AG09309 (cell line): ENCODE measurements around the gene HILPDA.

Experiments
- DNase-seq: peaks from one replicate; pipeline ENCODE4 v3.0.0-alpha.2; 2010; ENCODE audit warnings: low read depth
- H3K4me3 ChIP-seq: 2 replicates; pipeline ENCODE4 v1.5.1; 2011; ENCODE audit warnings: mild to moderate bottlenecking, low read depth, low read length, moderate library complexity; ENCODE audit not compliant: control insufficient read depth
- TF ChIP-seq, protein P1 (sequence below): IDR thresholded peaks from 2 replicates; pipeline ENCODE4 v1.5.1; 2011; ENCODE audit warnings: mild to moderate bottlenecking, low read depth, low read length, inconsistent platforms; ENCODE audit not compliant: insufficient read depth, control insufficient read depth; ENCODE audit errors: missing control alignments

Gene HILPDA

DNA sequence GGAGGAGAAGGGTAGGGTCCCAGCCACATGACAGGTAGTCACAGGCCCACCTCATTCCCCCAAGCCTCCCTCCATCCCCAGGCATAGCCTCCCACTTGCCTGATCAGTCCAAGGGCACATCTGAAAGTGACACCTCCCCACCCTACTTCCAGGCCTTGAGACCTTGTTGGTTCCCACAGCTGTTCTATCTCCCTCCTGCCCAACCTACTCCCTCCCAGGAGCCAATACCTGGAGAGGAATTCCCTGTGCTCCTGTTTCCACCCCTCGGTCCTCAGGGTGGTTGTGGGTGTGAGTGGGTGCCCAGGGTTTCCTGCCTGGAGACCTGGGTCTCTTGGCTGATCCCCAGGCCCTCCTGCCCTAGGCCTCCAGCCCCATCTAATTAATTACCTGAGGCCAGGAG, 34.3 kb upstream of the HILPDA start:
- no peak overlapping the region for H3K4me3 ChIP-seq
- TF ChIP-seq, protein P1, sequence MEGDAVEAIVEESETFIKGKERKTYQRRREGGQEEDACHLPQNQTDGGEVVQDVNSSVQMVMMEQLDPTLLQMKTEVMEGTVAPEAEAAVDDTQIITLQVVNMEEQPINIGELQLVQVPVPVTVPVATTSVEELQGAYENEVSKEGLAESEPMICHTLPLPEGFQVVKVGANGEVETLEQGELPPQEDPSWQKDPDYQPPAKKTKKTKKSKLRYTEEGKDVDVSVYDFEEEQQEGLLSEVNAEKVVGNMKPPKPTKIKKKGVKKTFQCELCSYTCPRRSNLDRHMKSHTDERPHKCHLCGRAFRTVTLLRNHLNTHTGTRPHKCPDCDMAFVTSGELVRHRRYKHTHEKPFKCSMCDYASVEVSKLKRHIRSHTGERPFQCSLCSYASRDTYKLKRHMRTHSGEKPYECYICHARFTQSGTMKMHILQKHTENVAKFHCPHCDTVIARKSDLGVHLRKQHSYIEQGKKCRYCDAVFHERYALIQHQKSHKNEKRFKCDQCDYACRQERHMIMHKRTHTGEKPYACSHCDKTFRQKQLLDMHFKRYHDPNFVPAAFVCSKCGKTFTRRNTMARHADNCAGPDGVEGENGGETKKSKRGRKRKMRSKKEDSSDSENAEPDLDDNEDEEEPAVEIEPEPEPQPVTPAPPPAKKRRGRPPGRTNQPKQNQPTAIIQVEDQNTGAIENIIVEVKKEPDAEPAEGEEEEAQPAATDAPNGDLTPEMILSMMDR, result no peak
- DNase-seq, result no peak

DNA sequence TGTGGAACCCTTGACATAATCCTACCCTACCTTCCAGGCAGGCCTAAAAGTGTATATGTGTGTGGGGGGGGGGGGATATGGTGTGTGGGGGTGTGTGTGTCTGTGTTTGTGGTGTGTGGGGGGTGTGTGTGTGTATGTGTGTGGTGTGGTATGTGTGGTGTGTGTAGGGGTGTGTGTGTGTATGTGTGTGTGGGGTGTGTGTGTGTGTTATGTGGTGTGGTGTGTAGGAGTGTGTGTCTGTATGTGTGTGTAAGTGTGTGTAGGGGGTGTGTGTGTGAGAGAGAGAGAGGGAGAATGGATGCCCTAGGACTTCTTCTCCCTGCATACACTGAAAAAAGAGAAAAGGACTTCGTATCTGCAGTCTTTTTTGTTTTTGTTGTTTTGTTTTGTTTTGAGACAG, 33.6 kb upstream of the HILPDA start:
- H3K4me3 ChIP-seq, result no peak overlapping the region
- TF ChIP-seq, protein P1, result no peak
- no peak for DNase-seq

DNA sequence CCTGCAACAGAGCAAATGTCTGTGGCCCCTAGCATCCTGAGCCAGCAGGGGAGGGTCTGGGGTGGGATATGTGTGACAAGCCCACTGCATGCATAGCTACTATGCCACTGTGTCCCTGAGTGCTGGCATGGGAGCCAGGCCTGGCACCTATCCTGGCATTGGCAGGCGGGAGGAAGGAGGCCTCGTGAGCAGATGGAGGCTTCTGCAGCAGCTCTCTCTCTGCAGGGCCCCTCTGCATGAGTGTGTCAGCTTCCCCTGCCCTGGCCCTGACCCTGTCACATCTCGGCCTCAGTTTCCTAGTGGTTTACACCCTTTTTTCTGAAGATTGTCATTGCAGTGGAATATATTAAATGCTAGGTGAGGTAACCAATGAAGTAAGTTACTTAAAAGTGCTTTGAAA, 32.8 kb upstream of the HILPDA start:
- TF ChIP-seq, protein P1, result no peak
- no peak overlapping the region for H3K4me3 ChIP-seq
- no peak for DNase-seq

DNA sequence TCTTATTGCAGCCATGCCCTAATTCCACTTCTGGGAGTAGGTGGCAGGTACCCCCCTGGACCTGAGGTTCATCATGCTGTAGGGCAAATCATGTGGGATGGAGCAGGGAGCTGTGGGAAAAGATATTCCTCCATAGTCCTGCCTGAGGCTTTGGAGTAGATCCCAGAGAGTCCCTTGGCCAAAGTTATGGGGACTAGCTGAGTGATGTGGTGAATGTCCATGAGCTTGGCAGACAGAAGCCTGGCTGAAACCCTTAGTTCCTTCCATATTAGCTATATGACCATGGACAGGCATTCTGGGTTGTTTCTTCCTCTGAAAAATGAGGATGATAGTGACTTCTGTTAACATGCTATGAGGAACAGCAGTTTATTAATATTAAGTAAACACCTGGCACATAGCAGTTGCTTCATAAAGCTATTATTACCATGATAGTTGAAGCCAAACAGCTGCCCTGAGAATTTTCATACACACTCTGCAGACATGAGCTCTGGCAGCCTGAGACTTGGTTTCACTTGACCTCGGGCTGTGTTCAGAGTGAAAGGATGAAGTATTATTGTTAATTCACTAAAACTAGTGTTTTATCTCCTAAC, 30.9 kb upstream of the HILPDA start:
- DNase-seq, result no peak
- no peak overlapping the region for H3K4me3 ChIP-seq
- TF ChIP-seq, protein P1, result no peak

DNA sequence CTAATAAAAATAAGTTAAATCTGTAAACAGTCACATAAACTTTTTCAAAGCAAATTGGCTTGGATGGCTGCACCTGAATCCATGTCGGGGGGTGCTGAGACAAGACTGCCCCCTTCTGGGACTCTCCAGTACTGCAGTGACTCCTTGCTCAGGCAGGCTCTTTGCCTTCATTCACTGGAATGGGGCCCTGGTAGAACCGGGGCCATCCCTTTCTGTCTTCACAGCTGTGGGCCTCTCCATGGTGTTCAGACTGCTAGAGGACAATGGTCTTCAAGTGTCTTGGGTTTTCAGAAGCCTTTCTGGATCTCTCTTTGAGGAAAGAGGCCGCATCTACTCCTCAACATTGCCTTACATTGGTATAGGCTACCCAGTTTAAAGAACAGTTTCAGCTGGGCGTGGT, 29.8 kb upstream of the HILPDA start:
- DNase-seq, result no peak

DNA sequence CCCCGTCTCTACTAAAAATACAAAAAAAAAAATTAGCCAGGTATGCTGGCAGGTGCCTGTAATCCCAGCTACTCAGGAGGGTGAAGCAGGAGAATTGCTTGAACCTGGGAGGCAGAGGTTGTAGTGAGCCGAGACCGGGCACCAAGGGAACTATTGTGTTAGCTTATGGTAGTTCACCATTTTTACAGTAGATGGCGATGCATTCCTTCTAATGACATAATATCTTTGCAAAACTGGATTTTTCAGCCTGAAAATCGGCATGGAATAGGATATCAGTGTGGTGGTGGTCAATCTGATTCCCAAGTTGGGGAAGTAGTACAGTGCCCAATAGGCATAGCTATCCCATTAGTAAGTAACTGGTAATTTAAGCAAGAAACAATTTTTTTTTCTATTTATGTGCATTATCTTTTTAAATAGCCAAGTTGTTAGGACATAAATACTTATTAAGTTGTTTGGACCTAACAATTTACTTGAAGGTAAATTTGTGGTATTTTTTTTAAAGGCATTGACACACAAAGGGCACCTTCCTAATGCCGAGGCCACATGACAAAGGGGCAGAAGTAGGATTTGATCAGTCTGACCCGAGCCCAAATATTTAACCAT, 28.3 kb upstream of the HILPDA start:
- TF ChIP-seq, protein P1, result peak; percentile 60
- H3K4me3 ChIP-seq, result no peak overlapping the region
- DNase-seq, result no peak

More for the DNA sequence above, 29.8 kb upstream of the HILPDA start:
- TF ChIP-seq, protein P1, result peak; percentile 97
- no peak overlapping the region for H3K4me3 ChIP-seq
